ENCODE results near the gene P2RY6. TPM values are rescaled to one million over a fixed set of nuclear protein-coding genes. Genes with fewer than 3 reads are reported as not detected.

Gene P2RY6
- total RNA-seq, 2 experiments from 2014 or later: 0.44 TPM; not detected in 1

DNA sequence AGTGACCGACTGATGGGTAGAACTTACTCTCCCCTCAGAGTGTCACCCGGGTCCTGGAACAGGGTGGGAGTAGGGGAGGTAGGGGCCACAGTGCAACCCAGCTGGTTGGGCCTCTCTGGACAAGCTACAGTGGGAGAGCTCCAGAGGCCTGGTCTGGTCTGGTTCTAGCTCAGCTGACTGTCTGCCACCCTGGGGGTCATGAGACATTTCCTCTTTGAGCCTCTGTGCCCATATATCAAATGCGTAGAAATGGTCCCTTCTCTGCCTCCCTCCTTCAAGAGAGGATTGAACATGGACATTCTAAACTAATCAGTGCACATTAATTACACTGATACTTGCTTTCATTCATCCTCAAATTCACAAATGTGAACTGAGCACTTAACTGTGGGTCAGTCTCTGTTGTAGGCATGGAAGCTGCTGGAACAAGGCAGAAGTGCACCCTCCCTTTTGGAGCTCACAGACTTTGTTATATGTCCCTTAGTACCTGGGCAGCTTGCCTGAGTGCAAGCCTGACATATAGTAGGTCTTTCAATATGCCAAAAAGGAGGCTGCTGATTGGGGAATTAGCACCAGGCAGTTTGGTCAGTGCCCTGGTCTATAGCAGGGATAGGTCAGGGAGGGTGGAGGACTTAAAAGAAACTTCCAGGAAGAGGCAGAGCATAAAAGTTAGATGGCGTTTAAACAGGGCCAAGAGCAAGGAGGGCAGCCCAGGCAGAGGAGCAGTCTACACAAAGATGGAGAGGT, 61.7 kb downstream of the P2RY6 start:
- Mint-ChIP-seq H3K4me3 (no peak overlapping the region), H3K4me1 (peaks cover 5% of the 10 kb centered on the region), H3K9me3 (no peaks in the 10 kb centered on the region), H3K36me3 (no peaks in the 10 kb centered on the region), H3K27me3 (peaks cover 10% of the 10 kb centered on the region), H3K27ac (no peak overlapping the region)
- ATAC-seq (ENCODE audit: low read depth) (no peak), DNase-seq (no peak)
- POLR2A ChIA-PET: no interaction called here

DNA sequence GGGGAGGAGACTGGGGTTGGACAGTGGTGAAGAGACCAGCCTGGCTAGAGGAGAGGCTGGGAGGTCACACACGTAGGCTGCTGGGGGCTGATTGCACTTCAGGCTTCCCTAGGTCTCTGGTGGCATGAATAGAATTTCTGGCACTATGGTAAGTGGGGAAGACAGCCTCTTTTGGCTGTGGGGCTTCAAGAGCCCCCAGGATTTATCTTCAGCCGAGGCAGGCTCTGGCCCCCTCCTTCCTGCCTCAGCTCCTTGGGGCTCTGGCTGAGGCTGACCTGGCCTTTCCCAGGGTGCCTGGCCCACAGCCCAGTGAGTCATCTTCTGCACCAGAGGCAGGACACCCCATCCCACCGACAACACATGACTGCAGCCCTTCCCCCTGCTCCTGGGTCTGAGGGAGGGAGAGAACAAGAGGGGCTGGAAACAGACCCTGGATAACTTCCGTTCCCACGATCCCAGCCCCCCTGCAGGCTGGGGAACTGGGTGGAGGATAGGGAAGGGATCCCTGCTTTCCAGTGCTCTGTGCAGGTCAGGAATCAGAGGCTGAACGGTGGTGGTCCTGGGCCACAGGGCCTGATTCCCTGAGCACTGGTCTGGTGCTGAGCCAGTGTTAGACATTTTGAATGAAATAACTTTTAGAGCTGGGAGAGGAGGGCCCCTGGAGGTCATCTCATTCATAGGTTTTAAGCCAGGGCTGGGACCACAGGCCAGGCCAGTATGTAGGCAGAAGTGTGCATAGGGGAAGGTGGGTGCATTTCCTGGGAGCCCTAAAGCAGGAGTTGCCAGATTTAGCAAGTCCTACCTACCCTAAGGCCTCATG, 62.5 kb downstream of the P2RY6 start:
- Mint-ChIP-seq H3K36me3 (no peaks in the 10 kb centered on the region), H3K4me1 (peaks cover 5% of the 10 kb centered on the region), H3K27me3 (peaks cover 10% of the 10 kb centered on the region), H3K9me3 (no peaks in the 10 kb centered on the region), H3K27ac (no peak overlapping the region), H3K4me3 (no peak overlapping the region)
- ATAC-seq (ENCODE audit: low read depth) (no peak), DNase-seq (no peak)
- POLR2A ChIA-PET: interaction anchor here (0.8 to 2.0 kb wide), 2 partner anchors 12 to 27 kb away, joined by 3 to 6 read pairs; partner anchors contain the start of gene ARHGEF17

GRCh38 chr11:73335204-73335923, 63.2 kb downstream of the P2RY6 start:
- H3K27me3 Mint-ChIP-seq: peaks cover 10% of the 10 kb centered on the region
- H3K4me1 Mint-ChIP-seq: peaks cover 5% of the 10 kb centered on the region
- H3K9me3 Mint-ChIP-seq: no peaks in the 10 kb centered on the region
- H3K4me3 Mint-ChIP-seq: no peak overlapping the region
- DNase-seq (peak; percentile 84), ATAC-seq (ENCODE audit: low read depth) (peak; percentile 58)
- POLR2A ChIA-PET: interaction anchor here (0.8 to 2.0 kb wide), 3 partner anchors 13 to 28 kb away, joined by 3 to 6 read pairs (median 4); partner anchors contain the start of gene ARHGEF17
- no peak overlapping the region for H3K27ac Mint-ChIP-seq
- H3K36me3 Mint-ChIP-seq: no peaks in the 10 kb centered on the region

GRCh38 chr11:73337846-73338245, 65.7 kb downstream of the P2RY6 start:
- Mint-ChIP-seq H3K9me3 (no peaks in the 10 kb centered on the region), H3K36me3 (no peaks in the 10 kb centered on the region), H3K4me1 (peaks cover 5% of the 10 kb centered on the region), H3K27me3 (peaks cover 10% of the 10 kb centered on the region), H3K4me3 (no peak overlapping the region), H3K27ac (no peak overlapping the region)
- no peak for DNase-seq
- ATAC-seq (ENCODE audit: low read depth): no peak
- POLR2A ChIA-PET: interaction anchor here (1.5 kb wide), 1 partner anchor 30 kb away, joined by 4 read pairs; the partner anchor contains the start of gene ARHGEF17

GRCh38 chr11:73338279-73338678, 66.1 kb downstream of the P2RY6 start:
- Mint-ChIP-seq H3K9me3 (no peaks in the 10 kb centered on the region), H3K4me1 (peaks cover 5% of the 10 kb centered on the region), H3K27ac (no peak overlapping the region), H3K27me3 (peaks cover 10% of the 10 kb centered on the region), H3K36me3 (no peaks in the 10 kb centered on the region), H3K4me3 (no peak overlapping the region)
- ATAC-seq (ENCODE audit: low read depth) (no peak), DNase-seq (no peak)
- POLR2A ChIA-PET: interaction anchor here (1.5 kb wide), 1 partner anchor 31 kb away, joined by 4 read pairs; the partner anchor contains the start of gene ARHGEF17

DNA sequence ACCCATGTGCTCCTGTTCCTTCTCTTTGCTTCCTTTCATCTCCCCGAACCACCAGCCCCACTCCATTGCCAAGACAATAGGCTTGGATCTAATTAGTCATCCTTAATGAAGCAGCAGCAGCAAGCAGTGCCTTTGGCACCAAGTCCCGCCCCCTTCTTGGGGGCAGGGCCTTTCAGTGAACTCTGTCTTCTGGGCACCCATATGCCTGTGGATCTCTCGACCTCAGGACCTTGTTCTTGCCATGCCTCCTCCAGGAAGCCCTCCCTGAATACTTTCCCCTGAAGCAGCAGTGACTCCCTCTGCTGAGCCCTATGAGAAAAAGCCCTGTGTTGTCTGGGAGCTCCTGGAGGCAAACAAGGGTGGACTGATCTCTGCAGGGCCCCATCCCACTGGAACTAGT, 68.0 kb downstream of the P2RY6 start:
- ATAC-seq (ENCODE audit: low read depth): no peak

GRCh38 chr11:73342633-73343032, 70.5 kb downstream of the P2RY6 start:
- DNase-seq (no peak), ATAC-seq (ENCODE audit: low read depth) (no peak)
- Mint-ChIP-seq H3K9me3 (no peaks in the 10 kb centered on the region), H3K4me1 (no peaks in the 10 kb centered on the region), H3K36me3 (no peaks in the 10 kb centered on the region), H3K4me3 (no peak overlapping the region), H3K27me3 (peaks cover 3% of the 10 kb centered on the region), H3K27ac (no peak overlapping the region)
- POLR2A ChIA-PET: no interaction called here

More for the DNA sequence above, 68.0 kb downstream of the P2RY6 start:
- H3K4me3 Mint-ChIP-seq: no peak overlapping the region
- POLR2A ChIA-PET: no interaction called here
- H3K27me3 Mint-ChIP-seq: peaks cover 6% of the 10 kb centered on the region
- H3K4me1 Mint-ChIP-seq: peaks cover 4% of the 10 kb centered on the region
- H3K36me3 Mint-ChIP-seq: no peaks in the 10 kb centered on the region
- no peak overlapping the region for H3K27ac Mint-ChIP-seq
- H3K9me3 Mint-ChIP-seq: no peaks in the 10 kb centered on the region
- DNase-seq: no peak

- POLR2A ChIA-PET: no interaction called here
- no peaks in the 10 kb centered on the region for H3K9me3 Mint-ChIP-seq
- no peak for ATAC-seq (ENCODE audit: low read depth)
- DNase-seq: no peak
- no peak overlapping the region for H3K4me3 Mint-ChIP-seq
- no peak overlapping the region for H3K27ac Mint-ChIP-seq
- no peaks in the 10 kb centered on the region for H3K27me3 Mint-ChIP-seq
- no peaks in the 10 kb centered on the region for H3K4me1 Mint-ChIP-seq
- H3K36me3 Mint-ChIP-seq: no peaks in the 10 kb centered on the region
These were observed 71.1 kb downstream of the P2RY6 start for GRCh38 chr11:73343076-73343873.

DNA sequence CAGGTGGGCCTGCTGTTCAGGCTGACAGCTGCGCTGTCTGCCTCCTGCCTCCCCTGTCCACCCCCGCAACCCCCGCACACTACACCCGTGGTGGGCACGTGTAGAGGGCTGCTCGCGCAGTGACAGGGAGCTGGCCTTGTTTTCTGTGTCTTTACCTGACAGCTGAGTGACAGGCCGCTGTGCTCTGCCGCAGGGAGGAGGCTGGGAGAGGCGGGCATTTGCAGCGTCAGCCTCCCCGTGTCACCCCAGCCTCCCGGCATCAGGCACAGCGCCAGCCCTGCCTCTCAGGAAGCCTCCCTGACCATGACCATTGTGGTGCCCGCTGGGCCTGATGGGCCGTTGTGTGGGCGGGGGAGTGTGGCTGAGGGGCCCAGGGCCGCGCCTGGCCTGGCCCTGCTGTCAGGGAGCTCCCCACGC, 72.1 kb downstream of the P2RY6 start:
- Mint-ChIP-seq H3K27ac (no peak overlapping the region), H3K36me3 (no peaks in the 10 kb centered on the region), H3K9me3 (no peaks in the 10 kb centered on the region), H3K4me1 (no peaks in the 10 kb centered on the region), H3K4me3 (no peak overlapping the region), H3K27me3 (no peaks in the 10 kb centered on the region)
- DNase-seq (no peak), ATAC-seq (ENCODE audit: low read depth) (no peak)
- POLR2A ChIA-PET: no interaction called here

DNA sequence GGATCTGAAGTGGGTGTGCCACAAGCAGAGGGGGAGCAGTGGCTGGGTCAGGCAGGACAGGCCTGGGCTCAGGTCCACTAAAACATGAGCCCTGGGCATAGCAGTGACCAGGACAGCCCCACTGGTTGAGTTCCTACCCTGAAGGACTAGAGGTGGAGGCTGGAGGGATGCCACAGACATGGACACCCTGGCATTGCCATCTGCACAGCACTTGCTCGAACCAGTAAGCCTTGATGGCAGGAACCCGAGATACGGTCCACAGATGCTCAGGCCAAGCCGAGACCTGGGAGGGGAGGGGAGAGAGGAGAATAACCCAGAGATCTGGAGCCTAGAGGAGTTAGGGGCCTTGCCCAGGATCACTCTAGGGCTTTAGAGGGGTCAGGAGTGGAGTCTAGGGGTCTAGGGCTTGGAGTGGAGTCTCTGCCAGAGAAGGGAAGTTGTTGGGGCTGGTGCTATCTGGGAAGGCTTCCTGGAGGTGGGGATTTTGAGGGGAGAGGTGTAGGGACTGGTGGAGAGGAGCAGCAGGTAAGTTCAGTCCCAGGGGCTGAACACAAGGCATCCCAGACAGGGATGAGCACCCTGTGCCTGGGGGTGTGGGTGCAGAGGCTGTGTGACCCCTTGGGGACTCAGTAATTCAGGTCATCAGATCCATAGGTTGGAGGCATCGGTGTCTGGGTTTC, 73.5 kb downstream of the P2RY6 start:
- POLR2A ChIA-PET: no interaction called here
- Mint-ChIP-seq H3K36me3 (no peaks in the 10 kb centered on the region), H3K27me3 (no peaks in the 10 kb centered on the region), H3K9me3 (no peaks in the 10 kb centered on the region), H3K27ac (no peak overlapping the region), H3K4me3 (no peak overlapping the region), H3K4me1 (no peaks in the 10 kb centered on the region)
- no peak for DNase-seq
- ATAC-seq (ENCODE audit: low read depth): no peak

DNA sequence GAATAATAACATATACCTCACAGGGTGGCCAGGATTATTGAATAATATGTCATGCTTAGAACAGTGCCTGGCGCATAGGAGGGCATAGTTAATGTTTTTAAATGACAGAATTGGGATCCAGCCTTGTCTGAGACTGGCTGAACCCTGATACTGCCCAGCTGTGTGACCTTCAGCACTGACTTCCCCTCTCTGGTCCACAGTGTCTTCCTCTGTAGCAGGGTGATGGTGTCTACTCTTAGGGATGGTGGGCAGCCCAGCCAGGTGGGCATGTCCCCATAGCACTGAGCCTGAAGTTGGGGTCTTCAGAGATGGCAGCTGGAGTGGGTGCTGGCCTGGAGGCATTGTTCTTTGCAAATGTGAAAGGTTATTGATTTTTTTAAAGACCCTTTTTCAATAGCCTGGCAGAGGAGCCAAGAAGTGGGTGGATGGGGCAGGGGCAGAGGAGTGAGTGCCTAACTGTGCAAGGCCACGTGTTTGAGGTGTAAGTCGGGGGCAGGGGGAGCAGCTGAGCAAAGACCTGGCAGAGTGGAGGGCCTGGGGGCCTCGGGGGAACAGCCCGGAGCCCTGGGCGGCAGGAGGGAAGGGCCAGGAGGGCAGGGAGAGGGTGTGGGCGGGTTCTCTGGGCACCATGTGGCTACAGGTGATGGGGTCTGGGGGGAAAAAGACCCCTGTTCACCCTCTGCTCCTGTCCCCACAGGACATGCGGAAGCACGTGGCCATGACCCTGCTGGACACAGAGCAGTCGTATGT, 74.2 kb downstream of the P2RY6 start:
- no peak for DNase-seq
- Mint-ChIP-seq H3K27me3 (no peaks in the 10 kb centered on the region), H3K4me1 (no peaks in the 10 kb centered on the region), H3K27ac (no peak overlapping the region), H3K4me3 (no peak overlapping the region), H3K9me3 (no peaks in the 10 kb centered on the region), H3K36me3 (no peaks in the 10 kb centered on the region)
- POLR2A ChIA-PET: no interaction called here
- no peak for ATAC-seq (ENCODE audit: low read depth)

DNA sequence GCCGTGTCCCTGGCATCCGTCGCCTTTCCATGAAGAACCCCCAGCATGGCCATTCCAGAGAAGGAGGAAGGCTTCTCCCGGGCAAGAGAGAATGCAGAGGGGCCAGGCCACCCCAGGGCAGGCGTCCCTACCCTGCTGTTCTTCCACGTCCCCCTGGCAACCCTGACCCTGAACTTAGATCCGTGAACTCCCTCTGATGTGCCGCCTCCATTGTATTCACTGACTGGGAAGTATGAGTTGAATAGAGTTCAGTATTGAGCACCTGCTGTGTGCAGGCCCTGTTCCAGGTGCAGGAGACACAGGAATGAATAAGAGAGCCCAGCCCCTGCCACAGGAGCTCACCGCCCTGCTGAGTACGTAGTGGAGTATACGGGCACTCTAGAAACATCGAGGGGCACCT, 74.9 kb downstream of the P2RY6 start:
- POLR2A ChIA-PET: no interaction called here
- no peak overlapping the region for H3K27ac Mint-ChIP-seq
- H3K4me3 Mint-ChIP-seq: no peak overlapping the region
- H3K27me3 Mint-ChIP-seq: no peaks in the 10 kb centered on the region
- no peak for DNase-seq
- no peaks in the 10 kb centered on the region for H3K4me1 Mint-ChIP-seq
- no peaks in the 10 kb centered on the region for H3K9me3 Mint-ChIP-seq
- no peak for ATAC-seq (ENCODE audit: low read depth)
- no peaks in the 10 kb centered on the region for H3K36me3 Mint-ChIP-seq
